ENCODE measurements around the gene CENPU.

DNA sequence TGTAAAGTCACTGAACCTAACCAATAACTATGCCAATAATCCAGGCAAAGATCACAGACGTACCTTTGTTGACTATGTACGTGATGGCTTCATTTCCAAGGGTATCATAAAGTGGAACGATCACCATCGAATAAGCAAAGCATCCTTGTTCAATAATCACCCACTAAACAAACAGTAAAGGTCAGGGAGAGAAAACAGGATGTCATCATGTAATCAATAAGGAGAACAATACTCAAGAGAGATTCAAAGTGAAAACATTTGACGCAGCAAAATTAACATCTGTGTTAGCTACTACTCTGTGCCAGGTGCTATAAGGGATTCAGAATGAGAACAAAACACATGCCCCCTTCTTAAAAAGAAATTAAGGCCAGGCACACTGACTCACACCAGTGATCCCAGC, 42.9 kb upstream of the CENPU start:
- no peak for TF ChIP-seq CTCF (IDR thresholded peaks at IDR 0.05; ENCODE audit: poor library complexity, severe bottlenecking)
- TF ChIP-seq MXI1 (conservative IDR thresholded peaks at IDR 0.05; ENCODE audit: poor library complexity, severe bottlenecking): no peak
- TF ChIP-seq TAF1 (IDR thresholded peaks at IDR 0.05; ENCODE audit: low read depth): no peak
- TF ChIP-seq, protein P1, sequence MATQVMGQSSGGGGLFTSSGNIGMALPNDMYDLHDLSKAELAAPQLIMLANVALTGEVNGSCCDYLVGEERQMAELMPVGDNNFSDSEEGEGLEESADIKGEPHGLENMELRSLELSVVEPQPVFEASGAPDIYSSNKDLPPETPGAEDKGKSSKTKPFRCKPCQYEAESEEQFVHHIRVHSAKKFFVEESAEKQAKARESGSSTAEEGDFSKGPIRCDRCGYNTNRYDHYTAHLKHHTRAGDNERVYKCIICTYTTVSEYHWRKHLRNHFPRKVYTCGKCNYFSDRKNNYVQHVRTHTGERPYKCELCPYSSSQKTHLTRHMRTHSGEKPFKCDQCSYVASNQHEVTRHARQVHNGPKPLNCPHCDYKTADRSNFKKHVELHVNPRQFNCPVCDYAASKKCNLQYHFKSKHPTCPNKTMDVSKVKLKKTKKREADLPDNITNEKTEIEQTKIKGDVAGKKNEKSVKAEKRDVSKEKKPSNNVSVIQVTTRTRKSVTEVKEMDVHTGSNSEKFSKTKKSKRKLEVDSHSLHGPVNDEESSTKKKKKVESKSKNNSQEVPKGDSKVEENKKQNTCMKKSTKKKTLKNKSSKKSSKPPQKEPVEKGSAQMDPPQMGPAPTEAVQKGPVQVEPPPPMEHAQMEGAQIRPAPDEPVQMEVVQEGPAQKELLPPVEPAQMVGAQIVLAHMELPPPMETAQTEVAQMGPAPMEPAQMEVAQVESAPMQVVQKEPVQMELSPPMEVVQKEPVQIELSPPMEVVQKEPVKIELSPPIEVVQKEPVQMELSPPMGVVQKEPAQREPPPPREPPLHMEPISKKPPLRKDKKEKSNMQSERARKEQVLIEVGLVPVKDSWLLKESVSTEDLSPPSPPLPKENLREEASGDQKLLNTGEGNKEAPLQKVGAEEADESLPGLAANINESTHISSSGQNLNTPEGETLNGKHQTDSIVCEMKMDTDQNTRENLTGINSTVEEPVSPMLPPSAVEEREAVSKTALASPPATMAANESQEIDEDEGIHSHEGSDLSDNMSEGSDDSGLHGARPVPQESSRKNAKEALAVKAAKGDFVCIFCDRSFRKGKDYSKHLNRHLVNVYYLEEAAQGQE (IDR thresholded peaks at IDR 0.05; ENCODE audit: borderline replicate concordance): no peak
